Measurements from ENCODE around the gene SMIM17.

SMIM17 gene

DNA sequence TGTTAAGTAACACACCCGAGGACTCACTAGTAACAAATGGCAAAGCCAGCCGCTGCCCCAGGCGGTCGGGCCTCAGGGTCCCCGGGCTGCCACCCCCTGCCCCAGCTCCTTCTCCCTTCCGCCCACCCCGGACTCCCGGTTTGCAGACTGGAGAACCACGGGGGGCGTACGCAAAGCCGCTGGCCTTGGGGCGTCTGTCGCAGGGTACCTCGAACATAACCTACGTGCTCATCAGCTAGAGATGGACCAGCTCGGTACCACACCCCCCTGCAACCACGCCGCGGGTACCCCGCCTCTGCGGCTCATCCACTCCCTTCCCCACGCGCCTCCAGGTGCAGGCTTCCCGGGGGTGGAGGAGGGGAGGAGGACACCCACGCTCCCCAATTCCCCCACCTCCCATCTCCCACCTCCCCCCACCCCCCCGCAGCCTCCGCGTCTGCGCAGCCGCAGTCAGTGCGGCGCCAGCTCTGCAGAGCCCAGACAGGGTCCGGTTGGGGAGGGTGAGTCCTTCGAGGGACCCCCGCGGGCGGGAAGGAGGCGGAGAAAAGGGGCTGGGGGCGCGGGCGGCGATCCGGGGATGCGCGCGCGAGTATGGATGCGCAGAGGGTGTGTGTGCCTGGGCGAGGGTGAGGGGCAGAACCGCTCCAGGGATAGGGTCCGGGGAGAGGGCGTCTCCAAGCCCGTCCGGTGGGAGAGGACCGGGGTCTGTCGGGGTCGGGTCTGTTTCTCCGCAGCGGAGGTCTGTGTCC is at the start of gene SMIM17:
SMIM17 (plus strand) TSS at position 449 of the 749 bp plus-strand sequence. CDS start 2,509 bp downstream, outside the sequence.
- DNase-seq, result no peak

DNA sequence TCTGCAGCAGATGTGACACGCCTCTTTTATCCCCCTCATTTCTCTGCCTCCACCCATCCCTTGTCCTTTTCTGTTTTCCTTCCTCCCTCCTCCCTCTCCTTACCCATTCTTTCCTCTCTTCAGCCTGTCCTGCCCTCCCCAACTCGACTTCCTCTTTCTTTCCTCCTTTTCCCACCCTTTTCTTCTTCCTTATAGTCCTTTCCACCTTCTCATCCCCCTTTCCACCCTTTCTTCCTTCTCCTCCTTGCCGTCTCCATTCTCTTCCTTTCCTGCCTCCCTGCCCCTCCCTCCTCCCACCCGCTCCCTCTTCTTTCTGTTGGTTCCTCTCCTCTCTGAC is 48.5 kb upstream of the SMIM17 start:
- DNase-seq, result no peak

DNA sequence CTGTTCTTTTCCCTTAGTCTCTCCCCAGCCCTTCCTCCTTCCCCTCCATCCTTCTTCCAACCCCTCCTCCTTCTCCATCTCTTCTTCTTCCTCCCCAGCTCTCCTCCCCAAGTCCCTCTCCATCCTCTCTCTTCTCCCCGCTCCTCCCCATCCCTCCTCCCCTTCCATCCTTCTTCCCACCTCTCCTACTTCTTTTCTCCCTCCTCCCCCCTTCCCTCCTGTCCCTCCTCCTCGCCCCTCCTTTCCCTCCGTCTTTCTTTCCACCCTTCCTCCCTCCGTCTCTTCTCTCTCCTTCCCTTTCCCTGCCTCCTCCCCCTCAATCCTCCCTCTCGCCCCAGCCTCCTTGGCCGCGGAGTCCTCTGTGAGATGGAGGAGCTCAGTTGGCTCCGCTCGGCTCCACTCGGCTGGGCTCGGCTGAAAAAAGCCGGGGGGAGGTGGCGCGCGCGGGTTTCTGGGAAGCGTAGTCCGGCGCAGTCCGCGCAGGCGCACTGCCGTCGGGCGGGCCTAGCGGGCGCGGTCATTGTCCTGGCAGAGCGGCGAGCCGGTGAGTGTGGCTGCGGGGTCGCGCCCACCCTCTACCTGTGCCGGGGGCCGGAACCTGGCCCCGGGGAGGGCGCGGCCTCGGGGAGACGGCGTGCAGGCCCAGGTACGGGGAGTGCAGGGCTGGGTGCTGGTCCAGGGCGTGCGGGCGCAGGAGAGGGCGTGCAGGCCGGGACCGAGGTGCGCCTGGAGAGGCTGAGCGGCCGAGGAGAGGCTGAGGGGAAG is 48.0 kb upstream of the SMIM17 start, which contains the start of gene ZNF71:
ZNF71 (plus strand) TSS at position 520 of the 765 bp plus-strand sequence. CDS start 6,257 bp downstream, outside the sequence.
- peak; percentile 88 for DNase-seq

DNA sequence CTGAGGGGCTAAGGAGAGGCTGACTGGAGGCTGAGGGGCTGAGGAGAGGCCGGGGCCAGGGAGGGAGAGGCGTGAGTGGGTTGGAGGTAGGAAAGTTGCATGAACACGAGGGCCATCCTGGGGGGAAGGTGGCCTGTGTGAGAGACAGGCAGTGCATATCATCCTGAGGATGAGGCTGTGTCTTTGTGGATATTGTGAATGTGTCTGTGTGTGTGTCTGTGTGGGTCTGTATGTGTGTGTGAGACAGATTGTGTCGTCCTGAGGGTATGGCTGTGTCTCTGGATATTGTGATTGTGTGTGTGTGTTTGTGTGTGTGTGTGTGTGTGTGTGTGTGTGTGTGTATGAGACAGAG is 47.4 kb upstream of the SMIM17 start:
- no peak for DNase-seq

DNA sequence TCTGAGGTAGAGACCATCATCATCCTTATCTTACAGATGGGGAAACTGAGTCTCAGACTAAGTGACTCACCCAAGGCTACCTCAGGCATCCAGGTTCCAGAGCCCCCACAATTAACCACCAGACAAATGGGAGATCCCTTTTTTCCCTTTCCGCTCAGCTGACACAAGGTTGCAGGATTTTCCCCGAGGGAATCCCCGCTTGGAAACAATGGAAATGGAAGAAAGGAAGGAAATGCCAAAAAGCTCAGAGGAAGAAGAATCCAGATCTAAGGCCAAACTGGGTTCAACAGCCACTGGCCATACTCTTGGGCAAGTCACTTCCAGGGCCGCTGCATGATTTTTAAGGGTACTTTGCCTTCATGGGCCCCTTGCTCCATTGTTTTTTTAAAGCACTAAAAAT is 46.3 kb upstream of the SMIM17 start:
- no peak for DNase-seq

DNA sequence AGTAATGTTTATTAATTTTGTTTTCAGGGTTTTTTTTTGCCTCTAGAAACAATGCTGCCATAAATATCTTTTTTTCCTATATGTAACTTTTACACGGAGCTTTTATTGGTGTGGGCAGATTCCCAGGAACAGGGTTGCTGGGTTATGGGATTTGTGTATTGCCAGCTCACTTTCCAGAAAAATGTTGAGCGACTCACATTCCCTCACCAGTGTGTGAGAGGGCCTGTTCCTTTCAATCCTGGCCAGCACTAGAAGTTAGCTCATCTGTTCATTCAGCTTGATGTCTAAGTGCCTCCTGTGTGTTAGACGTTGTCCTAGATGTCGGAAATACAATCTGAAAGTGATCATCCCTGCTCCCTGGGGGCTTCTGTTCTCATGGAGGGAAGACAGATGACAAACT is 45.3 kb upstream of the SMIM17 start:
- DNase-seq, result no peak

DNA sequence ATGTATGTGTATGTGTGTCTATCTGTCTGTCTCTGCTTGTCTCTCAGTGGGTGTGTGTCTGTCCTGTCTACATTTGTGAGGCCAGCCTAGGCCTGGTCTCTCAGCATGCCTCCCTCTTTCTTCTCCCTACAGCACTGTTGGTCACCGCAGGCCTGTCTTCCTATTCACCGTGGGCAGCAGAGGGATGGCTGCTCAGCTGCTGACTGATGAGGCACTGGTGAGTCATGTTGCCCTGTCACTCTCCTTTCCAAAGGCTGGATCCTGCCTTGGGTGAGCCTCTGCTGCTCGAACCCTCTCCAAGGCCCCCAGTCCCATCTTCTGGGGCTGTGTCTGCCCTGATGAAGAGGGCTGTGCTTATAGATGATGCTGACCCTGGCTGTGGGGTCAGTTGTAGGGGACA is 41.6 kb upstream of the SMIM17 start:
- no peak for DNase-seq

DNA sequence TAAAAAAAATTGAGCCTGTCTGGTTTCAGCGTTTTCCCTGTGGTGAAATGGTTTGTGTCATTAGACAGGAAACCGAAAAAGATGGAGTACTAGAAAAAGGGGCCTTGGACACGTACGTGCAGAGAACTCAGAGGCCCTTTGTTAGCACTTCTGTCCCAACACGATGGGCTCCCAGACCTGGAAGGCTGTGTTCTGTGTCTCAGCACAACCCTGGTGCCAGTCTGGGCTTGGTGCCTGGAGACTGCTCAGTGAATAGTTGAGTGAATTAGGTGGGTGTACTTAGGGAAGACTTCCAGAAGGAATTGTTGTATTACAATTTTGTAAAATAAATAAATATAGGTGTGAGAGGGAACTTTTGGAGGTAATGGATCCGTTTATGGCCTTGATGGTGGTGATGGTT is 39.1 kb upstream of the SMIM17 start:
- DNase-seq, result no peak

DNA sequence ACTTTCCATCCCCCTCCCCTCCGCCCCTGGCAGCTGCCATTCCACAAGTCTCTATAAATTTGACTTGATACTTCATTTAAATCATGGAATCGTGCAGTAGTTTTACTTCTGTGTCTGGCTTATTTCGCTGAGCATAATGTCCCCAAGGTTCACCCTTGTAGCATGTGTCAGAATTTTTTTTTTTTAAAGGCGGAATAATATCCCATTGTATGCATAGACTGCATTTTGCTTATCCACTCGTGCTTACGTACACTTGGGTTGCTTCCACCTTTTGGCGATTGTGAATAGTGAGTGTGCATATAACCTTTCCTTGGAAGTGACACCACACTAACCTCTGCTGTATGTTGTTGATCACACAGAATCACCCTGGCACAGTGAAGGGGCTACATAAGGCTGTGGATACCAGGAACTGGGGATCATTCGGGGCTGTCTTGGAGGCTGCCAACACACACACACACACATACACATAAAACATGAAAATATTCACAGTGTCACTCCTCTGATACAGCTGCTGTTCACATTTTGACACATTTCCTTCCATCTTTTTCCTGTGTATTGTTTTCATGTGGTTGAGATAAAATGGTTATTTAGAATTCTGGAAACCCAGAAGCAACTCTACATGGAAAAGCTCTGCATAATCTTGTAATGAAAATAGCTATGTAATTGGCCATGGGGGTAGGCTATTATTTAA is 34.5 kb upstream of the SMIM17 start:
- no peak for DNase-seq

DNA sequence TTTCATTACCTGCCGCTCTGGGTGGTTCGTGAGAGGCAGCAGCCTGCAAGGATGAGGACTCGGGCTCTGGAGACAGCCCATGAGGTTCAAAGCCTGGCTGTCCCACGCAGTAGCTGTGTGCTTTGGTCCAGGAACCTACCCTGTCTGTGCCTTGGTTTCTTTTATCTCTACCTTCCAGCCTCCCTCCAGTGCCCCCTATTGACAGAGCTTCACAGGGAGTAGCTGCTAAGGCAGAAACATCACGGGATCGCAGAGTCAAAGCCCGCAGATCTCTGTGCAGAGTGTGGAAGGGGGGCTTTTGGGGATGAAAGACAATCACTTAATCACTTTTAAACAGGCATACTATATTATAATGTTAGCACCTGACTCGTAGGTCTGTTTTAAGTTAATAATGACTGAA is 31.7 kb upstream of the SMIM17 start:
- no peak for DNase-seq

DNA sequence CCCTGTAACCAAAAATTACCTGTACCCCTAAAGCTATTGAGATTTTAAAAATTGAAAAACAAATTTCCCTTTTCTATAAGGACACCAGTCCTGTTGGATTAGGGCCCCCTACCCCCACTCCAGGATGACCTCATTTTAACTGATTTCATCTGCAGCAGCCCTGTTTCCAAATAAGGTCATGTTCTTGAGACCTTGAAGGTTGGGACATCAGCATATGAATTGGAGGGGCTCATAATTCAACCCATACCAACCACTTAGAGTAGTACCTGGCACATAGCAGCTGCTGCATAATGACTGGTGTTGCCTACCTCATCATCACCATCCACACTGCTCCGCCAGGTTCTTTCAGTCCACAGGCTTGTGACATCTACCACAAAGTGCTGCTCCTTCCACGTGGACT is 30.2 kb upstream of the SMIM17 start:
- DNase-seq, result no peak

DNA sequence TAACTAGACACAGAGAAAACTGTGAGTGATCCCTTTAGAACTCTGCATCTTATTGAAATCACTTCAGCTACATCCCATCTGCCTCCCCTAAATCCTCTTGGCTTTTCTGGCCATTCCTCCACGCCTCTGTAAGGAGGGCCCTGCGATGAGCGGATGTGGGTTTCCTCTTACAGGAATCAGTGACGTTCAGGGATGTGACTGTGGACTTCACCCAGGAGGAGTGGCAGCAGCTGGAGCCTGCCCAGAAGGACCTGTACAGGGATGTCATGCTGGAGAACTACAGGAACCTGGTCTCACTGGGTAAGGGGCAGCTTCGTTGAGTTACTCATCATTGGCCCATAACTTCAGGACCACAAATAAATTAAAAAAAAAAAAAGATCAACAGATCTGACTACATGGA is 29.3 kb upstream of the SMIM17 start:
- no peak for DNase-seq

DNA sequence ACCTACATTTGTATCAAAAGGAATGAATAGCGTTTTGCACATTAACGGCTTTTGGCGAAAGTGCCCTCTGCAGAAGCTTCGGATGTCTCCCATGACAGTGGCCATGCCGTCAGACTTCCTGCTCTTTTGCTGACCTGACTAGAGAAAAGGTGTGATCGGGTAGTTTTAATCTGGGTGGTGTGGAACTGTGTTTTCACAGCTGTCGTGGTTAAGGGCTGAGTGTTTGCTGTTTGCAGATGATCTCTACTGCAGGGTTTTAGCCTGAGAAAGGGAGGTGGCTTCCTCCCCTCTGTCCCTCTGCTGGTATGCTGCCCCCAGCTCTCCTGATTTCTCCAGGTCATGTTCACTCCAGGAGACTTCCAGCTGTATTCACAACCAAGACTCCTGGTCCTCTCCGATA is 25.4 kb upstream of the SMIM17 start:
- DNase-seq, result no peak

DNA sequence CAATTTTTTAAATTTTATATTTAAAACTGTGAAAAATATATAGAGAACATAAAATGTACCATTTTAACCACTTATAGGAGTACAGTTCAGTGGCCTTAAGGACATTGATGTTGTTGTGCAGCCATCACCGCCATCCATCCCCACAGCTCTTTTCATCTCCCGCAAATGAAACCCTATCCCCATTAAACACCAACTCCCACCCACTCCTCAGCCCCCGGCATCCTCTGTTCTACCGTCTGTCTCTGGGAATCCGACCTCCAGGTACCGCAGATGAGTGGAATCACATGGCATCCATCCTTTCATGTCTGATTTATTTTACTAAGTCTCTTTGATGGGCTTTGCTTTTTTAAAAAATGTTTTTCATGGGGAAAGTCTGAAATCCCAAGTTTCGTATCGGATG is 23.8 kb upstream of the SMIM17 start:
- no peak for DNase-seq

DNA sequence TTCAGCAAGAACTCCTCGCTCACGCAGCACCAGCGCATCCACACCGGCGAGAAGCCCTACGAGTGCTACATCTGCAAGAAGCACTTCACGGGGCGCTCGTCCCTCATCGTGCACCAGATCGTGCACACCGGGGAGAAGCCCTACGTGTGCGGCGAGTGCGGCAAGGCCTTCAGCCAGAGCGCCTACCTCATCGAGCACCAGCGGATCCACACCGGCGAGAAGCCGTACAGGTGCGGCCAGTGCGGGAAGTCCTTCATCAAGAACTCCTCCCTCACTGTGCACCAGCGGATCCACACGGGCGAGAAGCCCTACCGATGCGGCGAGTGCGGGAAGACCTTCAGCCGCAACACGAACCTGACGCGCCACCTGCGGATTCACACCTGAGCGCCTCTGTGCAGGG is 20.6 kb upstream of the SMIM17 start:
- no peak for DNase-seq

DNA sequence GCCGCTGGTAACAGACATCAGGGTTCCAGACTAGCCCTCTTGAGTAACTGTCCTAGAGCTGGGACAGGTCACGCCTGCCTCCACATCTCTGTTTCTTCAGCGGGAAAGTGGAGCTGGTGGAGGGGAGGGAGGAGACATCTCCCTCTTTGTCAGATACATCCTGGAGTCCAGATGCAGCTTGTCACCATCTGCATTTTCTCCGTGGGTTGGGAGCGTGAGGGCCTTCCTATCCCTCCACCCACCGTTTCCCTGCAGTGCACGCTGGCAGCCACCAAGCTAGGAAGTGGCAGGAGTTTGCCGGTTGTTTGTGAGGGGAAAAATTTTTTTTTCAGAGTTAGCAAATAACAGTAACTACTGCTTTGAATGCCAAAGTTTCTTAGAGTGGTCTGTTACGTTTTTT is 20.0 kb upstream of the SMIM17 start:
- no peak for DNase-seq

DNA sequence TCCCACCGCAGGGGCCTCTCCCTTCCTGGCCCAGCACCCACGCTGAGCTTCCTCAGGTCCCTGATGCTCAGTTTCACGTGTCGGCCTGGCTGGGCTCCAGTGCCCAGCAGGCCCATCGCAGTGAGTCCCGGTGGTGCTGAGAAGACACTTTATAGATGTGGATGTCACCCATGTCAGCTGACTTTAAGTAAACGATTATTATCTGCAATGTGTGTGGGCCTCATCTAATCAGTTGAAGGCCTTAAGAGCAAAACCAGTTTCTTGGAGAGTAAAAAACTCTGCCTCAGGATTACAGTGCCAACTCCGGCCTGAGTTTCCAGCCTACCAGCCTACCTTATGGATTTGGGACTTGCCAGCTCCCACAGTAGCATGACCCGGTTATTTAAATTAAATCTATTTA is 17.3 kb upstream of the SMIM17 start:
- no peak for DNase-seq

DNA sequence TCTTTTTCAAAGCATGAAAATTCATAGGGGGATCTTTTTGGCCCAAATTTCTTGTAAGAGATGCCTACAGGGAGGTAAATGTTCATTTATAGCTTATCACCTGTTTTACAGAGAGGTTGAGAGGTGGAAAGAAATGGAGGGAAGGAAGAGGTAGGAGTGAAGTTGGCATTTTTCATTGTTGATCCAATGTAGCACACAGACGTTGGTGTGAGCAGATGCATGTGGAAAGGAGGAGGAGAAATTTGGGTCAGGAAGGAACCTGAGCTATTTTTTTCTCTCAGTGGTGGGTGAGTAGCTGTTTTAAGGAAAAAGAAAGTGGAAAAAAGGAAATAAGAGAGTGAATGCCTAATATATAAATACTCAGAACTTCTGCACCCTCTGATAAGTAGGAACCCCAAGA is 9.9 kb upstream of the SMIM17 start:
- no peak for DNase-seq

DNA sequence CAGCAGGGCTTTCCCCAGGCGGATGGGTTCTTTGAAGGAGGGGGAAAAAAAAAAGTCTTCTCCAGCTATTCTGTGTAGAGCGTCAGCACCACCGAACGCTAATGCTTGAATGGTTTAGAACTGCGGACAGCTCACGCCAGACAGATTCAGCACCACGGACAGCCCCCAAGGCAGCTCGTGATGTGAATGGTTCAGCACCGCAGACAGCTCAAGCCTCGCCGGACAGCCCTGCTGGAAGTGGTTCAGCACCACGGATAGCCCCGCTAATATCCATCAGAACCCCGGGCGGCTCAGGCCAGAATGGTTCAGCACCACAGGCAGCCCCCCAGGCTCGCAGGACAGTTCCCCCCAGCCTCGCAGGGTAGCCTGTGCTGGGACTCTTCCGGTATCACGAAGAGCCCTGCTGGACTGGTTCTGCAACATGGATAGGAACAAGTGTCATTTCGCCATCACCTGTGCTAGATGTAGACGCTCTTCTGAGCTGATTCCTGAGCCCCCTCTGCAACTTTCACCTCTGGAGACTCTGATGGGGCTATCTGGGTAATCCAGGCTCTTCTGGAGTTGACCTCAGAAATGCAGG is 4.9 kb upstream of the SMIM17 start:
- DNase-seq, result peak; percentile 8

DNA sequence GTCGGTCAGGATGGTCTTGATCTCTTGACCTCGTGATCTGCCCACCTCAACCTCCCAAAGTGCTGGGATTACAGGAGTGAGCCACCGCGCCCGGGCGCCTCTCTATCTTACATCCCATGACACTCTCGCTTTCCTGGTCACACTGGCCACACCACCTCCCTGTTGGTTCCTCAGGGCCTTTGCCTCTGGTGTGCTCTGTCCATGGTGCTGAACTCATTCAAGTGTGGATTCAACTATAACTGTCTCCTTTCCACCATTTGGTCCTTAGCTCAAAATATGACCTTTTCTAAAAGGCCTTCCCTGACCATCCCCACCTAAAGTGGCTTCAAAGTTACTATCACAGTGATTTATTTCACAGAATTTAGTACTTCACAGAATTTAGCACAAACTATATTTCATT is 3.7 kb upstream of the SMIM17 start:
- DNase-seq, result no peak

DNA sequence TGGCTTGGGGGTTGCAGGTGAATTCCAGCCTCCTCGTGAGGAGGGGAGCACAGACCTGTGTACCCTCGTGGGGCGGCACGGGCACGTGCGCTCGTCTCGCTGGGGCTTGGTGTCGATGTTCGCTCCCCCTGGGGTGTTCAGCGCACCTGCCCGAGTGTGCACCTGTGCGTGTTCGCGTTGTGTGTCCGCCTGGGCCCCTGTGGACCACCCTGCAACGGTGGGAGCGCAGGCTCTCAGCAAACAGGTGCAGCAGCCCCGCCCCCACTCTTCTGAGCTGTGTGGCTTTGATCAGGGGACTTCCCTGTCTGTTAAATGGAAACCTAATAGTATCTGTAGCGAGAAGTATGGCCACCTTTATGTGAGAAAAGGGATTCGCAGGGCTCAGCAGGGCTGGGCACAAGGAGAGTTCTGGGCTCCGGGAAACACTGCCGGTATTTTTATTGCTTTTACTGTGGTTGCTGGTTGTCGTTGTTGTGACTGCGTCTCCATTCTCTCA is 549 bp downstream of the SMIM17 start:
- DNase-seq, result no peak

DNA sequence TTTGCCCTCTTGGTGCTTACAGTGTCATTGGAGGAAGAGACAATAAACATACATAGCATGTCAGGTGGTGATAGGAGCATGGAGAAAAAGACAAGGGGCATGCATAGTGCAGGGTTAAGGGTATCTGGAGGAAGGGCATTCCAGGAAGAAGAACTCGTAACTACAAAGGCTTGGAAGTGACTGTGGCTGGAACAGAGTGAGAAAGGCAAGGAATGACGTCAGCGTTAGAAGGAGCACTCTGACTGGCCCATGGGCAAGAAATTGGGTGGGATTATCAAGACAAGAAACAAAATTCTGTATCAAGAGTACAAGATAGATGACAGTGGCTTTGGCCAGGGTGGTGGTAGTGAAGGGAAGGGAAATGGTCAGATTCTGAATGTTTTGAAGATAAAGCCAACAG is 11.2 kb downstream of the SMIM17 start:
- no peak for DNase-seq

DNA sequence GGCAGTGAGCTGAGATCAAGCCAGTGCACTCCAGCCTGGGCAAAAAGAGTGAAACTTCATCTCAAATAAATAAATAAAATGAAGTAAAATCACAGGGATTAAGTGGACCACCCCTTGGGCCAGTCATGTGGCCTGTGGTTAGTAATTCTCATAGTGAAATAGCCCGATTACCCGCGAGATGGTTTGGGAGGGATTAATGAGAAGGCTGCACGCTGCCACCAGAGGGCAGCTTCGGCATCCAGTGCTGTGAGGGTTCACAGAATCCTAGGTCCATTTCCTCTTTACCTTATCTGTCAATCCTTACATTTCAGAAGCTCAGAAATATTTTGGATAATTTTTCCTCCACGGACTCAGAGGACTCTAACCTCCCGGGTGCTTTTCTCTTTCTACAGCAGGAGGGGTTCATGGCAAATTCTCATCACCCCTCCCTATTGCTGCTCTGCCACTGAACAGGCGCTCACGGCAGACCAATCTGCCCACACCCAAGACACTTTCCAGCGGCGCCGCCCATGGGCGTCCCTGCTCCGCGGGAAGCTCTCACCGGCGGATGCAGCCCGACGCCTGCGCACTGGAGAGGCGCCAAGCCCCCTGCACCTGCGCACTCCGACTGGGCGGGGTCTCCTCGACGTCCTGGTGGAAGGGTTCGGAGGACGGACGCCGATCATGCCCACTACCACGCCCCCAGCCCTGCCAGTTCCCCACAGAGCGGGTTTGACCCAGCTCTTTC is 17.6 kb downstream of the SMIM17 start:
- no peak for DNase-seq
